Measurements from ENCODE around the gene CEACAM5. TPM values are rescaled to one million over a fixed set of nuclear protein-coding genes. Genes with fewer than 3 reads are reported as not detected.

The CEACAM5 gene
- not detected for total RNA-seq

GRCh38 chr19:41708481-41708880, at the start of gene CEACAM5:
Gene CEACAM5 (plus strand): TSS chr19:41708626. CDS start chr19:41708732, 106 bp downstream.
- Mint-ChIP-seq H3K36me3 (ENCODE audit: low read depth) (no peaks in the 10 kb centered on the region), H3K9me3 (ENCODE audit: insufficient read depth) (no peaks in the 10 kb centered on the region), H3K4me3 (no peak within 1 kb of the TSS), H3K4me1 (ENCODE audit: low read depth) (peaks cover 2% of the 10 kb centered on the region), H3K27ac (no peak within 1 kb of the TSS), H3K27me3 (ENCODE audit: low read depth) (peaks cover 11% of the 10 kb centered on the region)
- no peak for ATAC-seq
- ChIA-PET POLR2A (no interaction called here), CTCF (no interaction called here)
- DNase-seq: no peak

- H3K36me3 Mint-ChIP-seq (ENCODE audit: low read depth): no peaks in the 10 kb centered on the region
- no peak for ATAC-seq
- H3K4me1 Mint-ChIP-seq (ENCODE audit: low read depth): no peaks in the 10 kb centered on the region
- H3K27me3 Mint-ChIP-seq (ENCODE audit: low read depth): peaks cover 13% of the 10 kb centered on the region
- H3K4me3 Mint-ChIP-seq: no peak overlapping the region
- ChIA-PET CTCF (no interaction called here), POLR2A (no interaction called here)
- H3K9me3 Mint-ChIP-seq (ENCODE audit: insufficient read depth): peaks cover 12% of the 10 kb centered on the region
- H3K27ac Mint-ChIP-seq: no peak overlapping the region
- DNase-seq: no peak
Observed at GRCh38 chr19:41666075-41666474, 42.4 kb upstream of the CEACAM5 start.

GRCh38 chr19:41668315-41668714, 40.1 kb upstream of the CEACAM5 start:
- Mint-ChIP-seq H3K4me3 (no peak overlapping the region), H3K9me3 (ENCODE audit: insufficient read depth) (peaks cover 12% of the 10 kb centered on the region), H3K27me3 (ENCODE audit: low read depth) (peaks cover 16% of the 10 kb centered on the region), H3K27ac (no peak overlapping the region), H3K36me3 (ENCODE audit: low read depth) (no peaks in the 10 kb centered on the region), H3K4me1 (ENCODE audit: low read depth) (no peaks in the 10 kb centered on the region)
- ChIA-PET CTCF (no interaction called here), POLR2A (no interaction called here)
- DNase-seq: no peak
- ATAC-seq: no peak

- ChIA-PET CTCF (interaction anchor here (1.5 to 2.0 kb wide), 2 partner anchors 29 to 36 kb away, joined by 3 to 4 read pairs; no protein-coding TSS in a partner anchor), POLR2A (no interaction called here)
- Mint-ChIP-seq H3K36me3 (ENCODE audit: low read depth) (no peaks in the 10 kb centered on the region), H3K4me3 (no peak overlapping the region), H3K27ac (no peak overlapping the region), H3K27me3 (ENCODE audit: low read depth) (peaks cover 26% of the 10 kb centered on the region), H3K4me1 (ENCODE audit: low read depth) (no peaks in the 10 kb centered on the region), H3K9me3 (ENCODE audit: insufficient read depth) (peaks cover 5% of the 10 kb centered on the region)
- ATAC-seq (no peak), DNase-seq (no peak)
Observed at GRCh38 chr19:41670755-41671154, 37.7 kb upstream of the CEACAM5 start.

GRCh38 chr19:41671486-41671885, 36.9 kb upstream of the CEACAM5 start:
- Mint-ChIP-seq H3K27ac (no peak overlapping the region), H3K9me3 (ENCODE audit: insufficient read depth) (peaks cover 5% of the 10 kb centered on the region), H3K36me3 (ENCODE audit: low read depth) (no peaks in the 10 kb centered on the region), H3K27me3 (ENCODE audit: low read depth) (peaks cover 27% of the 10 kb centered on the region), H3K4me3 (no peak overlapping the region), H3K4me1 (ENCODE audit: low read depth) (no peaks in the 10 kb centered on the region)
- ChIA-PET CTCF (interaction anchor here (2.0 kb wide), 1 partner anchor 30 kb away, joined by 4 read pairs; no protein-coding TSS in a partner anchor), POLR2A (no interaction called here)
- ATAC-seq (no peak), DNase-seq (no peak)

- peaks cover 20% of the 10 kb centered on the region for H3K27me3 Mint-ChIP-seq (ENCODE audit: low read depth)
- H3K4me1 Mint-ChIP-seq (ENCODE audit: low read depth): no peaks in the 10 kb centered on the region
- POLR2A ChIA-PET: no interaction called here
- H3K36me3 Mint-ChIP-seq (ENCODE audit: low read depth): no peaks in the 10 kb centered on the region
- CTCF ChIA-PET: interaction anchor here (0.7 to 1.5 kb wide), 2 partner anchors 9 to 10 kb away, joined by 3 read pairs; no protein-coding TSS in a partner anchor
- H3K4me3 Mint-ChIP-seq: no peak overlapping the region
- H3K27ac Mint-ChIP-seq: no peak overlapping the region
- DNase-seq (no peak), ATAC-seq (no peak)
- H3K9me3 Mint-ChIP-seq (ENCODE audit: insufficient read depth): no peaks in the 10 kb centered on the region
Observed at GRCh38 chr19:41682437-41682836, 26.0 kb upstream of the CEACAM5 start.

DNA sequence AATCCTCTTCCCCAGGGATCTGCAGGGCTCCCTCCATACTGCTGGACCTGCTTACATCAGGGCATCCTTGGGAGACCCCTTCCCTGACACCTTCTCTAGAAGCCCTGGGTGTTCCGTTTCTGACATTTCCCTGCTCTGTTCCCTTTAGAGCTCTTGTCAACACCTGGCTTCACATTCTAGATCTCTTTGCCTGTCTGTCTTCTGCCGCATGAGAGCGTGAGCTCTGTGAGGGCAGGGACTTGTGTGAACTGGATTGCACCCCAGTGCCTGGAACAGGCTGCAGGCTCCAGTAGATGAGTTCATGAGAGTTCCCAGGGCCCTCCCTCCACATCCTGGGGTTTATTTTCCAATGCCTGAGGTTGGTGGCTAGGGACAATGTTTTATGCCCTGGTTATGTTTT, 21.0 kb upstream of the CEACAM5 start:
- Mint-ChIP-seq H3K9me3 (ENCODE audit: insufficient read depth) (no peaks in the 10 kb centered on the region), H3K27me3 (ENCODE audit: low read depth) (peaks cover 4% of the 10 kb centered on the region), H3K27ac (no peak overlapping the region), H3K4me3 (no peak overlapping the region), H3K4me1 (ENCODE audit: low read depth) (no peaks in the 10 kb centered on the region), H3K36me3 (ENCODE audit: low read depth) (no peaks in the 10 kb centered on the region)
- ATAC-seq (no peak), DNase-seq (peak; percentile 9)
- ChIA-PET POLR2A (no interaction called here), CTCF (no interaction called here)

DNA sequence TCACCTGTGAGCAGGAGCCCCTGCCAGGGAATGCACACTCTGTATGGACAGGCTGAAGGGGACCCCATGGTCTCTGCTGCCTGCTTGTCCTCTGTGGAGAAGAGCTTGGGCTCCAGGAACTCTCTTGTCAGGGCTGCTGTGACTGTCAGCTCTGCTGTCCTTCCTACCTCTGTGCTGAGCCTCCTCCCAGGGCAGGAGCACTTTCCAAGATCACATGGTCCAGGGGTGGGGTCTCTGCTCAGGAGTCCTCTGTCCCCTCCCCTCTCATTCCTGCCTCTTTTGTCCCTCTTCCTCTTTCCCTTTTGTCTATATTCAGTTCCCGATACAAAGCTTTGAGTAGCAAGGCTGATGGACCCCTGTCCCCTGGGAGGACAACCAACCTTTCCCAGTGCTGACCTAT, 20.3 kb upstream of the CEACAM5 start, which contains the start of gene CEACAM7:
CEACAM7 (minus strand) TSS at position 173 of the 400 bp plus-strand sequence; CDS start at position 68, 105 bp downstream.
- H3K36me3 Mint-ChIP-seq (ENCODE audit: low read depth): no peaks in the 10 kb centered on the region
- H3K4me1 Mint-ChIP-seq (ENCODE audit: low read depth): no peaks in the 10 kb centered on the region
- peaks cover 7% of the 10 kb centered on the region for H3K27me3 Mint-ChIP-seq (ENCODE audit: low read depth)
- H3K27ac Mint-ChIP-seq: no peak within 1 kb of the TSS
- ATAC-seq (no peak), DNase-seq (peak; percentile 13)
- H3K4me3 Mint-ChIP-seq: no peak within 1 kb of the TSS
- POLR2A ChIA-PET: no interaction called here
- H3K9me3 Mint-ChIP-seq (ENCODE audit: insufficient read depth): no peaks in the 10 kb centered on the region
- CTCF ChIA-PET: interaction anchor here (1.6 to 2.1 kb wide), 2 partner anchors 41 to 46 kb away, joined by 5 to 6 read pairs; no protein-coding TSS in a partner anchor

- no peak overlapping the region for H3K4me3 Mint-ChIP-seq
- ATAC-seq: no peak
- ChIA-PET CTCF (interaction anchor here (0.8 to 2.1 kb wide), 4 partner anchors 13 to 57 kb away, joined by 3 to 6 read pairs (median 4); no protein-coding TSS in a partner anchor), POLR2A (no interaction called here)
- H3K27ac Mint-ChIP-seq: no peak overlapping the region
- no peaks in the 10 kb centered on the region for H3K9me3 Mint-ChIP-seq (ENCODE audit: insufficient read depth)
- DNase-seq: no peak
- H3K4me1 Mint-ChIP-seq (ENCODE audit: low read depth): no peaks in the 10 kb centered on the region
- H3K27me3 Mint-ChIP-seq (ENCODE audit: low read depth): peaks cover 9% of the 10 kb centered on the region
- H3K36me3 Mint-ChIP-seq (ENCODE audit: low read depth): no peaks in the 10 kb centered on the region
Observed at GRCh38 chr19:41688687-41689086, 19.7 kb upstream of the CEACAM5 start.

- POLR2A ChIA-PET: no interaction called here
- Mint-ChIP-seq H3K9me3 (ENCODE audit: insufficient read depth) (no peaks in the 10 kb centered on the region), H3K4me3 (no peak overlapping the region), H3K27ac (no peak overlapping the region), H3K4me1 (ENCODE audit: low read depth) (no peaks in the 10 kb centered on the region), H3K27me3 (ENCODE audit: low read depth) (peaks cover 9% of the 10 kb centered on the region), H3K36me3 (ENCODE audit: low read depth) (no peaks in the 10 kb centered on the region)
- CTCF ChIA-PET: interaction anchor here (1.4 to 2.6 kb wide), 4 partner anchors 11 to 63 kb away, joined by 3 to 30 read pairs (median 5); no protein-coding TSS in a partner anchor
- no peak for ATAC-seq
- no peak for DNase-seq
Observed at GRCh38 chr19:41689993-41690800, 18.2 kb upstream of the CEACAM5 start.

- Mint-ChIP-seq H3K4me3 (no peak overlapping the region), H3K27me3 (ENCODE audit: low read depth) (peaks cover 9% of the 10 kb centered on the region), H3K27ac (no peak overlapping the region), H3K4me1 (ENCODE audit: low read depth) (no peaks in the 10 kb centered on the region), H3K9me3 (ENCODE audit: insufficient read depth) (no peaks in the 10 kb centered on the region), H3K36me3 (ENCODE audit: low read depth) (no peaks in the 10 kb centered on the region)
- CTCF ChIA-PET: interaction anchor here (0.9 to 3.6 kb wide), 7 partner anchors 8 to 63 kb away, joined by 3 to 30 read pairs (median 4); no protein-coding TSS in a partner anchor
- ATAC-seq (no peak), DNase-seq (no peak)
- POLR2A ChIA-PET: no interaction called here
Observed at GRCh38 chr19:41690801-41691065, 17.7 kb upstream of the CEACAM5 start.

DNA sequence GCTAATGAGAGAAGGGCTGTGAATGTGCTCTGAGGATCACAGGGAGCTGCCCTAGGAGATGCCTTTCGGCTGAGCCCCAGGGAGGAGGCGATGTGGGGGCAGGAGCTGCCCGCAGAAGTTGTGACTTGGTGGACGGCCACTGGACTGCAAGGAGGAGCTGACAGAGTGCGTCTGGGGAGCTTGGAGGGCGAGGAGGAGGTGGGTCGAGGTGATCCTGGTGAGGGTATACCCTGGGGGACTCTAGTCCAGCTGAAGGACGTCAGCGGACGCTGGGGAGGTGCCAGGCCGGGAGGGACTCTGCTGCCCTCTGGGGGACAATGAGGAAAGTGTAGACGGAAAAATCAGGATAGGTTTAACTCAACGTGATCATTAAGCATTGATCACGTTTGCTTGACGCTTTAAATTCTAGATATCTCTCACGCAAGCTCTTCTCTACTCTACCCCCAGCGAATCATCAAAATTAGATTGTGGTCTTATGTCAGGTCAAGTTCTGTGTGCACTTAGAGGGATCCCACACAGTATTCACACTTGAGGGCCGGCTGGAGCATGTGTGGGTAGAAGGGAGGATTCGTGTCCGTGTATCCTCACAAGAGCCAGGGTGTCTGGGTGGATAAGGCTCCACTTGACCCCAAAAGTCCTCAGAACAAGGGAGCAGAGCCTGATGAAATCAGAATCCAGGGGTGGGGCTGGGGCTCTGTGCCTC, 17.0 kb upstream of the CEACAM5 start:
- no peak overlapping the region for H3K27ac Mint-ChIP-seq
- CTCF ChIA-PET: interaction anchor here (0.9 to 3.6 kb wide), 9 partner anchors 9 to 62 kb away, joined by 3 to 30 read pairs (median 3); no protein-coding TSS in a partner anchor

More for the DNA sequence above, 17.0 kb upstream of the CEACAM5 start:
- Mint-ChIP-seq H3K4me3 (no peak overlapping the region), H3K9me3 (ENCODE audit: insufficient read depth) (no peaks in the 10 kb centered on the region), H3K36me3 (ENCODE audit: low read depth) (no peaks in the 10 kb centered on the region), H3K27me3 (ENCODE audit: low read depth) (peaks cover 9% of the 10 kb centered on the region), H3K4me1 (ENCODE audit: low read depth) (no peaks in the 10 kb centered on the region)
- DNase-seq: peak; percentile 41
- POLR2A ChIA-PET: no interaction called here
- peak; percentile 27 for ATAC-seq

All from activated CD8-positive, alpha-beta T cell treated with anti-CD3 and anti-CD28 coated beads, Interleukin-2, amount 10 ng/mL, durations not matched to agents 7 days and 5 days (primary cell).